ENCODE data around the gene MACROD2.

GRCh38 chr20:15986690-15987089 is 1991.4 kb downstream of the MACROD2 start:
- TF ChIP-seq CTCF (IDR thresholded peaks at IDR 0.05; ENCODE audit: insufficient read depth, low read length, poor library complexity, severe bottlenecking), result no peak
- no peak for TF ChIP-seq EZH2phosphoT487 (conservative IDR thresholded peaks at IDR 0.05; ENCODE audit: low read length)
